Measurements from ENCODE around the gene IL13RA1. TPM values are rescaled to one million over a fixed set of nuclear protein-coding genes. Genes with fewer than 3 reads are reported as not detected.

Gene IL13RA1
- total RNA-seq (2014; rRNA removed; shearing (Covaris generic); ENCODE audit: low replicate concordance): 0.87 and 0.93 TPM in 2 replicates

- Histone ChIP-seq H4K20me1 (ENCODE audit: insufficient read depth, low read depth, low read length) (no peaks in the 10 kb centered on the region), H3K4me2 (ENCODE audit: low read depth, low read length, poor library complexity, severe bottlenecking) (peak within 1 kb of the TSS; percentile 84), H2AFZ (ENCODE audit: low read length) (peak within 1 kb of the TSS; percentile 73; the same call in 1 of the 2 replicates), H3K4me1 (ENCODE audit: low read length) (peaks cover 7% of the 10 kb centered on the region), H3K9ac (ENCODE audit: low read length) (peak within 1 kb of the TSS; percentile 62), H3K9me2 (replicated peaks; ENCODE audit: insufficient read depth, low read length) (no peaks in the 10 kb centered on the region), H3K4me3 (ENCODE audit: low read length) (peak within 1 kb of the TSS; percentile 68), H3K36me3 (ENCODE audit: insufficient read depth, low read length) (no peaks in the 10 kb centered on the region), H3K9me3 (ENCODE audit: low read length) (no peaks in the 10 kb centered on the region), H3K79me2 (ENCODE audit: low read length) (no peaks in the 10 kb centered on the region), H3K27me3 (ENCODE audit: low read length) (no peaks in the 10 kb centered on the region), H3K27ac (ENCODE audit: low read length) (no peak within 1 kb of the TSS)
- DNase-seq: peak; percentile 66
Observed at GRCh38 chrX:118726887-118727685, at the start of gene IL13RA1. TSS of gene IL13RA1 (plus strand) at chrX:118727606. CDS start at chrX:118727639, 33 bp downstream.

- no peaks in the 10 kb centered on the region for H3K79me2 ChIP-seq (ENCODE audit: low read length)
- no peaks in the 10 kb centered on the region for H3K36me3 ChIP-seq (ENCODE audit: insufficient read depth, low read length)
- no peak overlapping the region for H3K4me2 ChIP-seq (ENCODE audit: low read depth, low read length, poor library complexity, severe bottlenecking)
- no peak overlapping the region for H3K27ac ChIP-seq (ENCODE audit: low read length)
- H2AFZ ChIP-seq (ENCODE audit: low read length): no peak overlapping the region
- peaks cover 14% of the 10 kb centered on the region for H3K4me1 ChIP-seq (ENCODE audit: low read length)
- H3K9ac ChIP-seq (ENCODE audit: low read length): no peak overlapping the region
- no peaks in the 10 kb centered on the region for H3K9me2 ChIP-seq (replicated peaks; ENCODE audit: insufficient read depth, low read length)
- H3K27me3 ChIP-seq (ENCODE audit: low read length): no peaks in the 10 kb centered on the region
- H4K20me1 ChIP-seq (ENCODE audit: insufficient read depth, low read depth, low read length): no peaks in the 10 kb centered on the region
- no peaks in the 10 kb centered on the region for H3K9me3 ChIP-seq (ENCODE audit: low read length)
- DNase-seq: no peak
- no peak overlapping the region for H3K4me3 ChIP-seq (ENCODE audit: low read length)
Observed at GRCh38 chrX:118679290-118679689, 48.1 kb upstream of the IL13RA1 start.

DNA sequence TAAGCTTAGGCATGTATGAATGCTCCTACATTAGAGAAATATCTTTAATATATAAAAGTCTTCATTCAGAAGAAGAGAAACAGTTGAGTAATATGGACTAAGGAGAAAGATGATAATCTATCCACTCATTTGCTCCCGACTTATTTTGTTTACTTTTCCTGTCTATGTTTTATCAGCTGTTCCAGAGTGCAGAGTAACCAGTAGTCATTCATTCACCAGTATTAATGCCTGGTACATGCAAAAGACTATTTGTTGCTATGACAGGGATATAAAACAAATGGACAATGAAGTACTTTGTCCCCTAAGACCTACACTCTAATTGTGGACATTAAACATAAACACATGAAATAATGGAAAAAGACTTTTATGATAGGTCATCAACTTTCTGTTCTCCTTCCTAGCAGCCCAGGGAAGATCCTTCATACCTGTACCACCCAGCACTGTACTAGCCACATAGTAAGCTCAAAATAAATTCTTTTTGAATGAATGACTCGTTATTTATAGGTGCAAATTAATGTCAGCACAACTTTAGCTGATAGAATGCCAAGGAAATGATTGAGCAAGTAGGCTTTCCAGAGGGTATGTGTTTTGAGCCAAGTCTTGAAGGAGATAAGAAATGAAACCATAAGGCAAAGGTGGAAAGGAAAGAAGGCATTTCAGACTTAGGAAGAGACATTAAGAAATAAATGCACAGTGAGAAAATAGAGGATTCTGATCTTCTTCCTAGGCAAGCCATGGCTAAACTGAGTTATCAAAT is 45.0 kb upstream of the IL13RA1 start:
- Histone ChIP-seq H3K9me3 (ENCODE audit: low read length) (no peaks in the 10 kb centered on the region), H3K4me2 (ENCODE audit: low read depth, low read length, poor library complexity, severe bottlenecking) (no peak overlapping the region), H4K20me1 (ENCODE audit: insufficient read depth, low read depth, low read length) (no peaks in the 10 kb centered on the region), H3K9me2 (replicated peaks; ENCODE audit: insufficient read depth, low read length) (no peaks in the 10 kb centered on the region), H3K36me3 (ENCODE audit: insufficient read depth, low read length) (no peaks in the 10 kb centered on the region), H3K9ac (ENCODE audit: low read length) (no peak overlapping the region), H3K4me1 (ENCODE audit: low read length) (peaks cover 14% of the 10 kb centered on the region), H3K27me3 (ENCODE audit: low read length) (no peaks in the 10 kb centered on the region), H3K4me3 (ENCODE audit: low read length) (no peak overlapping the region), H3K79me2 (ENCODE audit: low read length) (no peaks in the 10 kb centered on the region), H2AFZ (ENCODE audit: low read length) (no peak overlapping the region), H3K27ac (ENCODE audit: low read length) (no peak overlapping the region)
- no peak for DNase-seq

DNA sequence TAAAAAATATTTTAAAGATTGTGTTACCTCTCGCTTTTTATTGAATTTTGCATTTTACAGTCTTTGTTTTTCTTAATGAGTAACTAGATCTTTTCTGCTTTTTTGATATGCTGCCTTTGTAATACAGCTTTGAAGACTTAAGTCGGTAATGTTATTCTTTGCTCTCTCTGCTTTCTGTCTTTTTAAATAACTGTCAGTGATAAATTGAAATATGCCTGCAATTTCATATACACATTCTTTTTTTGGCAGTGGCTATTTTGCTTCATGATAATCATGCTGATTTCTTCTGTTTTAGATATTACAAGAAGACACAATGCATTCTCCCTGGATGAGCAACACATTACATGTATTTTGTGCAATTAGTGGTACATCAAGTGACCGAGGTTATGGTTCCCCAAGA is 42.0 kb upstream of the IL13RA1 start:
- no peaks in the 10 kb centered on the region for H3K9me2 ChIP-seq (replicated peaks; ENCODE audit: insufficient read depth, low read length)
- peaks cover 14% of the 10 kb centered on the region for H3K4me1 ChIP-seq (ENCODE audit: low read length)
- no peaks in the 10 kb centered on the region for H3K36me3 ChIP-seq (ENCODE audit: insufficient read depth, low read length)
- H3K4me3 ChIP-seq (ENCODE audit: low read length): no peak overlapping the region
- no peaks in the 10 kb centered on the region for H3K79me2 ChIP-seq (ENCODE audit: low read length)
- no peak overlapping the region for H3K9ac ChIP-seq (ENCODE audit: low read length)
- H4K20me1 ChIP-seq (ENCODE audit: insufficient read depth, low read depth, low read length): no peaks in the 10 kb centered on the region
- no peak overlapping the region for H2AFZ ChIP-seq (ENCODE audit: low read length)
- DNase-seq: no peak
- no peaks in the 10 kb centered on the region for H3K9me3 ChIP-seq (ENCODE audit: low read length)
- H3K4me2 ChIP-seq (ENCODE audit: low read depth, low read length, poor library complexity, severe bottlenecking): no peak overlapping the region
- no peak overlapping the region for H3K27ac ChIP-seq (ENCODE audit: low read length)
- H3K27me3 ChIP-seq (ENCODE audit: low read length): no peaks in the 10 kb centered on the region

GRCh38 chrX:118688935-118689334 is 38.5 kb upstream of the IL13RA1 start:
- Histone ChIP-seq H3K4me2 (ENCODE audit: low read depth, low read length, poor library complexity, severe bottlenecking) (no peak overlapping the region), H2AFZ (ENCODE audit: low read length) (no peak overlapping the region), H3K9ac (ENCODE audit: low read length) (no peak overlapping the region), H3K4me1 (ENCODE audit: low read length) (no peaks in the 10 kb centered on the region), H3K4me3 (ENCODE audit: low read length) (no peak overlapping the region), H3K36me3 (ENCODE audit: insufficient read depth, low read length) (no peaks in the 10 kb centered on the region), H3K9me3 (ENCODE audit: low read length) (no peaks in the 10 kb centered on the region), H3K79me2 (ENCODE audit: low read length) (no peaks in the 10 kb centered on the region), H4K20me1 (ENCODE audit: insufficient read depth, low read depth, low read length) (no peaks in the 10 kb centered on the region), H3K27ac (ENCODE audit: low read length) (no peak overlapping the region), H3K9me2 (replicated peaks; ENCODE audit: insufficient read depth, low read length) (no peaks in the 10 kb centered on the region), H3K27me3 (ENCODE audit: low read length) (no peaks in the 10 kb centered on the region)
- DNase-seq: no peak

- H3K9me3 ChIP-seq (ENCODE audit: low read length): no peaks in the 10 kb centered on the region
- H3K4me1 ChIP-seq (ENCODE audit: low read length): no peaks in the 10 kb centered on the region
- H3K9ac ChIP-seq (ENCODE audit: low read length): no peak overlapping the region
- no peak for DNase-seq
- no peaks in the 10 kb centered on the region for H4K20me1 ChIP-seq (ENCODE audit: insufficient read depth, low read depth, low read length)
- H3K4me3 ChIP-seq (ENCODE audit: low read length): no peak overlapping the region
- no peak overlapping the region for H3K27ac ChIP-seq (ENCODE audit: low read length)
- no peaks in the 10 kb centered on the region for H3K79me2 ChIP-seq (ENCODE audit: low read length)
- H2AFZ ChIP-seq (ENCODE audit: low read length): no peak overlapping the region
- H3K27me3 ChIP-seq (ENCODE audit: low read length): no peaks in the 10 kb centered on the region
- no peaks in the 10 kb centered on the region for H3K36me3 ChIP-seq (ENCODE audit: insufficient read depth, low read length)
- H3K4me2 ChIP-seq (ENCODE audit: low read depth, low read length, poor library complexity, severe bottlenecking): no peak overlapping the region
- H3K9me2 ChIP-seq (replicated peaks; ENCODE audit: insufficient read depth, low read length): no peaks in the 10 kb centered on the region
Observed at GRCh38 chrX:118693843-118694242, 33.6 kb upstream of the IL13RA1 start.

GRCh38 chrX:118694638-118695037 is 32.8 kb upstream of the IL13RA1 start:
- no peak overlapping the region for H3K27ac ChIP-seq (ENCODE audit: low read length)
- H3K9me3 ChIP-seq (ENCODE audit: low read length): no peaks in the 10 kb centered on the region
- no peak overlapping the region for H2AFZ ChIP-seq (ENCODE audit: low read length)
- H3K27me3 ChIP-seq (ENCODE audit: low read length): no peaks in the 10 kb centered on the region
- H3K4me1 ChIP-seq (ENCODE audit: low read length): no peaks in the 10 kb centered on the region
- no peak overlapping the region for H3K4me2 ChIP-seq (ENCODE audit: low read depth, low read length, poor library complexity, severe bottlenecking)
- no peaks in the 10 kb centered on the region for H3K9me2 ChIP-seq (replicated peaks; ENCODE audit: insufficient read depth, low read length)
- H3K4me3 ChIP-seq (ENCODE audit: low read length): no peak overlapping the region
- H3K79me2 ChIP-seq (ENCODE audit: low read length): no peaks in the 10 kb centered on the region
- H4K20me1 ChIP-seq (ENCODE audit: insufficient read depth, low read depth, low read length): no peaks in the 10 kb centered on the region
- no peak overlapping the region for H3K9ac ChIP-seq (ENCODE audit: low read length)
- no peaks in the 10 kb centered on the region for H3K36me3 ChIP-seq (ENCODE audit: insufficient read depth, low read length)
- no peak for DNase-seq

DNA sequence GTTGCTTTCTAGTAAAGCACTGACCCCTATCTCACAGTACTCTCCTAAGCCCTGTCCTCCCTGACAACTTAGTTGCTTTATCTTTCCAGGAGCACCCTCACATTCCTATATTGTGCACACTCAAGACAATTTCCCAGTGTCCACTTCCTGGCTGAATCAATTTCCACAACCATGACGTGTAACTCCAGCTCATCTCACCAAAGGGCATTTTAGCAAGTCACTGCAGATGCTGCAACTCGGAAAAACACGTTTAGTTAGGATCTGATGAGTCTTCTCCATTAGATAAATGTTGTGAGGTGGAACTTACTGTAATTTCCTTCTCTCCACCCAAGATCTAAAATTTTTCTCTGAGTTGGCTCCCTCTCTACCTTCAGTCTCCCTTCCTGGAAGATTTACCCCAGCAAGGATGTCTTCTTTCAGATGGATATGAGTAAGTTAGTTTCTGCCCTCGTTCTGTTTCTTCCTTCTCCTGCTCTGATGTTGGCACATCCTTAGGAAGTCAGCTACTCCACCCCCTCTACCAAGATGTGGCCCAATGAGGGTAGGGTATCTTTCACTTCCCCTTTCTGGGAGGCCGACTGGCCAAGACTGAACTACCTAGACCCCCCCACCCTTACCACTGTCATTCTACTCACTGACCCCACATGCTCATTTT is 28.8 kb upstream of the IL13RA1 start:
- Histone ChIP-seq H3K9me2 (replicated peaks; ENCODE audit: insufficient read depth, low read length) (no peaks in the 10 kb centered on the region), H3K27ac (ENCODE audit: low read length) (no peak overlapping the region), H3K4me2 (ENCODE audit: low read depth, low read length, poor library complexity, severe bottlenecking) (no peak overlapping the region), H3K9ac (ENCODE audit: low read length) (no peak overlapping the region), H3K9me3 (ENCODE audit: low read length) (no peaks in the 10 kb centered on the region), H2AFZ (ENCODE audit: low read length) (no peak overlapping the region), H3K36me3 (ENCODE audit: insufficient read depth, low read length) (no peaks in the 10 kb centered on the region), H3K4me1 (ENCODE audit: low read length) (no peaks in the 10 kb centered on the region), H3K79me2 (ENCODE audit: low read length) (no peaks in the 10 kb centered on the region), H3K27me3 (ENCODE audit: low read length) (no peaks in the 10 kb centered on the region), H4K20me1 (ENCODE audit: insufficient read depth, low read depth, low read length) (no peaks in the 10 kb centered on the region), H3K4me3 (ENCODE audit: low read length) (no peak overlapping the region)
- DNase-seq: no peak
